Uterus (tissue), 4 donors: ENCODE measurements around the gene MYBPC2. TPM values are rescaled to one million over a fixed set of nuclear protein-coding genes. Genes with fewer than 3 reads are reported as not detected.
A peak's percentile ranks its signal among the peaks of the same experiment; 100 is the strongest.

ENCODE experiments used
- DNase-seq, 2 donors: peaks; one replicate each; pipeline ENCODE4 v3.0.0-alpha.2; 2019 to 2020
- H3K27ac ChIP-seq, 2 donors: fragments of 200-600 bp; sonication (generic); 1 replicate in 1 of 2; 2 replicates in 1 of 2; pipeline ENCODE4 v1.5.1; 2016 to 2018
- H3K27me3 ChIP-seq, 2 donors: fragments of 200-600 bp; sonication (generic); one replicate each; pipeline ENCODE4 v1.5.1; 2018 to 2019; ENCODE audit warnings: control low read depth in 1 of 2
- H3K36me3 ChIP-seq, 2 donors: fragments of 200-600 bp; sonication (generic); one replicate each; pipeline ENCODE4 v1.5.1; 2019; ENCODE audit warnings: control low read depth in 1 of 2
- H3K4me1 ChIP-seq, 2 donors: fragments of 200-600 bp; sonication (generic); one replicate each; pipeline ENCODE4 v1.5.1; 2018 to 2019; ENCODE audit warnings: control low read depth in 1 of 2
- H3K4me3 ChIP-seq, 2 donors: fragments of 200-600 bp; sonication (generic); 1 replicate in 1 of 2; 2 replicates in 1 of 2; pipeline ENCODE4 v1.5.1; 2018 to 2019; ENCODE audit warnings: mild to moderate bottlenecking in 1 of 2
- H3K9me3 ChIP-seq, 2 donors: fragments of 200-600 bp; sonication (generic); one replicate each; pipeline ENCODE4 v1.5.1; 2019; ENCODE audit warnings: control low read depth in 1 of 2
- POLR2A ChIP-seq, 2 donors: fragments of 450-650 bp; IDR thresholded peaks; one replicate each; pipeline ENCODE4 v1.6.1; 2016; ENCODE audit warnings: antibody characterized with exemption in 2 of 2, mild to moderate bottlenecking in 1 of 2, moderate library complexity in 1 of 2
- intact Hi-C: fragments of 100-400 bp; cut with DNase I; formaldehyde crosslinking; loops from one replicate; pipeline ENCODE4 v1.15.1; 2023; ENCODE audit warnings: low total_unique reads
- total RNA-seq, 4 donors: library from RNA; depleted of rRNA in 3 of 4; stranded (reverse); fragments of >200 nt in 3 of 4; gene quantifications; one replicate each; pipeline versions ENCODE4 v1.1.0 to v1.2.4, GENCODE V29; 2014 to 2023
- TF ChIP-seq, protein P1 (sequence below), 4 experiments: fragments of 200-600 bp in 2 of 4; fragments of 450-650 bp in 2 of 4; sonication (generic) in 2 of 4; IDR thresholded peaks; one replicate each; pipeline ENCODE4 v1.5.1; 2016 to 2019; ENCODE audit warnings: antibody characterized with exemption in 4 of 4, mild to moderate bottlenecking in 2 of 4, moderate library complexity in 1 of 4
- donor health status: DM: yes; HTN: yes; CAD: no.

Gene MYBPC2
- total RNA-seq, 4 donors from 2014 or later: 0.24 to 0.28 TPM; not detected in 2

GRCh38 chr19:50492303-50493052, 59.8 kb downstream of the MYBPC2 start:
- Histone ChIP-seq H3K36me3 (no peaks in the 10 kb centered on the region), H3K4me3 (no peak overlapping the region), H3K4me1 (no peaks in the 10 kb centered on the region), H3K9me3 (no peaks in the 10 kb centered on the region), H3K27me3 (peaks cover 0 to 15% of the 10 kb centered on the region in 2 donors), H3K27ac (no peak overlapping the region)
- intact Hi-C loops: no loop called here
- TF ChIP-seq, protein P1, sequence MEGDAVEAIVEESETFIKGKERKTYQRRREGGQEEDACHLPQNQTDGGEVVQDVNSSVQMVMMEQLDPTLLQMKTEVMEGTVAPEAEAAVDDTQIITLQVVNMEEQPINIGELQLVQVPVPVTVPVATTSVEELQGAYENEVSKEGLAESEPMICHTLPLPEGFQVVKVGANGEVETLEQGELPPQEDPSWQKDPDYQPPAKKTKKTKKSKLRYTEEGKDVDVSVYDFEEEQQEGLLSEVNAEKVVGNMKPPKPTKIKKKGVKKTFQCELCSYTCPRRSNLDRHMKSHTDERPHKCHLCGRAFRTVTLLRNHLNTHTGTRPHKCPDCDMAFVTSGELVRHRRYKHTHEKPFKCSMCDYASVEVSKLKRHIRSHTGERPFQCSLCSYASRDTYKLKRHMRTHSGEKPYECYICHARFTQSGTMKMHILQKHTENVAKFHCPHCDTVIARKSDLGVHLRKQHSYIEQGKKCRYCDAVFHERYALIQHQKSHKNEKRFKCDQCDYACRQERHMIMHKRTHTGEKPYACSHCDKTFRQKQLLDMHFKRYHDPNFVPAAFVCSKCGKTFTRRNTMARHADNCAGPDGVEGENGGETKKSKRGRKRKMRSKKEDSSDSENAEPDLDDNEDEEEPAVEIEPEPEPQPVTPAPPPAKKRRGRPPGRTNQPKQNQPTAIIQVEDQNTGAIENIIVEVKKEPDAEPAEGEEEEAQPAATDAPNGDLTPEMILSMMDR (IDR thresholded peaks at IDR 0.05): no peak
- no peak for TF ChIP-seq POLR2A (IDR thresholded peaks at IDR 0.05)
- DNase-seq: peak in 1 of 2 donors; percentile 3

DNA sequence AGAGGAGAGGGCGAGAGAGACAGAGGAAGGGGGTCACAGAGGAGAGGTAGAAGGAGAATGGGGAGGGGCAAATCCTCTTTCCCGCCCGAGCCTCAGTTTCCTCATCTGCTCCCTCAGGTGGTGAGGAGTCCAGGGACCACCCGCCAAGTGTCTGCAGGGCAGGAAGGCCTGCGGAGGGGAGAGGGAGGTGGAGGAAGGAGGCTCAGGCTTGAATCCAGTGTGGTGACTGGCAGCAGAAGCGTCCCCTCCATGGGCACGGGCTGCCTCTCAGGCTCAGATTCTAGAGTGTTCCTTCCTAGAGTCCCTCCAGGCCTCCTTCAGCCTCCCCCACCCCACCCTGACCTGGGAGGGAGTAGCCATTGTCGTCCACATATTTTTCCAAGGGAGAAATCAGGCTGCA, 60.5 kb downstream of the MYBPC2 start:
- no peaks in the 10 kb centered on the region for H3K9me3 ChIP-seq
- intact Hi-C loops: no loop called here
- H3K4me3 ChIP-seq: no peak overlapping the region
- H3K27ac ChIP-seq: no peak overlapping the region
- peak in 1 of 2 donors; percentile 1 for DNase-seq
- no peaks in the 10 kb centered on the region for H3K4me1 ChIP-seq
- no peak for TF ChIP-seq POLR2A (IDR thresholded peaks at IDR 0.05)
- TF ChIP-seq, protein P1 (IDR thresholded peaks at IDR 0.05): no peak
- H3K27me3 ChIP-seq: peaks cover 0 to 10% of the 10 kb centered on the region in 2 donors
- H3K36me3 ChIP-seq: no peaks in the 10 kb centered on the region

DNA sequence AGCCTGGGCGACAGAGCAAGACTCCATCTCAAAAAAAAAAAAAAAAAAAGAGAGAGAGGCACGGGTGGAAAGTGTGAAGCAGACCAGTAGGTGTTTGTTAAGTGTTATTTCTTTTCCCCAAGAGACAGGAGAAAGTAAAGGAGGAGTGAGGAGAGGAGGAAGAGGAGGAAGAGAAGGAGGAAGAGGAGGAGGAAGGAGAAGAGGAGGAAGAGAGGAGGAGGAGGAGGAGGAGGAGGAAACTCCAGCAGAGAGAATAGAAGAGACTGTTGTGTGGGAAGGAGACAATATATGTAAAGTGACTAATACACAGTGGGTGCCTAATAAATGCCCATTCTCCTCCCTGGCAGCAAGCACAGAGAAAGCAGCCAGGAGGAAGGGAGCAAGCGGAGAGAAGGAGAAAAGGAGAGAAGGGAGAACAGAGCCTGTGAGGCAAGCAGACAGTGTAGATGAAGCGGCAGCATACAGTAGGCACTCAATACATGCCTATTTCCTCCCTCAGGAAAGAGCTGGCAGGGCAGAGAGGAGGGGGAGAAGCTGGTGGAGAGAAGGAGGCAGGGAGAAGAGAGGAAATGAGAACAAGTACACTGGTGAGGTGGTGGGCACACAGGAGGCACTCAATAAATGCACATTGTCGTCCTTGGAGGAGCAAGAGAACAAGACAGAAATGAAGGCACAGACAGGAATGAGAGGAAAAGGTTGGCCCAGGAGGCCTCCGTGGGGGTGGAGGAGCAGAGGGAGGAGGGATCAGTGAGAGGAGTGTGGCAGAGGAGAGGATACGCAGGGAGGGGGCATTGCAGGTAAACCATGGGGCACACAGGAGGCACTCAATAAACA, 61.7 kb downstream of the MYBPC2 start:
- intact Hi-C loops: no loop called here
- Histone ChIP-seq H3K9me3 (no peaks in the 10 kb centered on the region), H3K27me3 (no peaks in the 10 kb centered on the region), H3K27ac (no peak overlapping the region), H3K4me3 (no peak overlapping the region), H3K4me1 (no peaks in the 10 kb centered on the region), H3K36me3 (no peaks in the 10 kb centered on the region)
- DNase-seq: no peak
- TF ChIP-seq, protein P1 (IDR thresholded peaks at IDR 0.05): no peak
- no peak for TF ChIP-seq POLR2A (IDR thresholded peaks at IDR 0.05)

DNA sequence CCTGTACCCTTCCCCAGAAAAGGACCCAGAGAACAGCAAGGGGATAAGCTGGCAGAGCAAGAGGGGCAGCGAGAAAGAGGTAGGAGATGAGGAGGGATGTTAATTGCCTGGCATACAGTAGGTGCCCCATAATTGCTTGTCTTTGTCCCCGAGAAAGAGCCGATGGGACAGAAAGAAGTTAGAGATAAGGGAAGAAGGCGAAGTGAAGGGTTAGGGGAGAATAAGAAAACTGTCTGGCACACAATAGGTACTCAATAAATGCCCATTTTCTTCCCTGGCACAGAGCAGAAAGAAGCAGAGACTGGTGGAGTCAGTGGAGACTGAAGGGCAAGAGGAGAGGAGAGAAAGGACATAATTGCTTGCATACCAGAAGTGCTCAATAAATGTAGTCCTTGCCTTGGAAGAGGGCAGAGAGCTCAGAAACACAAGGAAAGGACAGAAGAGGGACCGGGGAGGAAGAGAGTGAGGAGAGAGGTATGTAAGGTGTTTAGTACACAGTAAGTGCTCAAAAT, 62.4 kb downstream of the MYBPC2 start:
- intact Hi-C loops: no loop called here

More for the DNA sequence above, 62.4 kb downstream of the MYBPC2 start:
- Histone ChIP-seq H3K9me3 (no peaks in the 10 kb centered on the region), H3K36me3 (no peaks in the 10 kb centered on the region), H3K4me1 (no peaks in the 10 kb centered on the region), H3K27me3 (no peaks in the 10 kb centered on the region), H3K4me3 (no peak overlapping the region), H3K27ac (no peak overlapping the region)
- DNase-seq: no peak
- no peak for TF ChIP-seq POLR2A (IDR thresholded peaks at IDR 0.05)
- TF ChIP-seq, protein P1 (IDR thresholded peaks at IDR 0.05): no peak
